ENCODE measurements around the gene LMAN1L. TPM values are rescaled to one million over a fixed set of nuclear protein-coding genes. Genes with fewer than 3 reads are reported as not detected.

The LMAN1L gene
- total RNA-seq, 2 experiments from 2014 or later: 0.09 to 0.38 TPM

- peaks cover 20% of the 10 kb centered on the region for H3K36me3 ChIP-seq (ENCODE audit: insufficient read depth, low read length)
- H3K4me1 ChIP-seq (ENCODE audit: insufficient read depth, low read length, poor library complexity, severe bottlenecking): peaks cover 12% of the 10 kb centered on the region
- ChIA-PET CTCF (ENCODE audit: unreplicated experiment) (no interaction called here), POLR2A (interaction anchor here (1.0 to 2.5 kb wide), 2 partner anchors 12 kb away, joined by 6 to 11 read pairs; no protein-coding TSS in a partner anchor)
- BruUV-seq (replicated peaks): no TSS peak
- H3K4me2 ChIP-seq (ENCODE audit: low read length): no peak overlapping the region
- H3K79me2 ChIP-seq (ENCODE audit: insufficient read depth, low read depth, low read length): no peaks in the 10 kb centered on the region
- no peak overlapping the region for H3K27ac ChIP-seq (ENCODE audit: low read depth, low read length, poor library complexity, severe bottlenecking)
- DNase-seq (ENCODE audit: low spot score): no peak
- no peaks in the 10 kb centered on the region for H3K9me2 ChIP-seq (ENCODE audit: insufficient read depth, low read length)
- no peaks in the 10 kb centered on the region for H3K9me3 ChIP-seq (ENCODE audit: low read length)
- H2AFZ ChIP-seq (ENCODE audit: low read length): no peak overlapping the region
- H3K4me3 ChIP-seq (ENCODE audit: low read depth, low read length, poor library complexity, severe bottlenecking): no peak overlapping the region
- peak; percentile 57 for TF ChIP-seq CTCF (conservative IDR thresholded peaks at IDR 0.05; ENCODE audit: low read length)
- TF ChIP-seq EZH2phosphoT487 (IDR thresholded peaks at IDR 0.05; ENCODE audit: borderline replicate concordance, low read depth, low read length): no peak
- H4K20me1 ChIP-seq (ENCODE audit: insufficient read depth, low read length): no peaks in the 10 kb centered on the region
- intact Hi-C loops (cut with micrococcal nuclease; ENCODE audit: unreplicated experiment): no loop called here
Measured at GRCh38 chr15:74808840-74809229, 3.8 kb upstream of the LMAN1L start.

DNA sequence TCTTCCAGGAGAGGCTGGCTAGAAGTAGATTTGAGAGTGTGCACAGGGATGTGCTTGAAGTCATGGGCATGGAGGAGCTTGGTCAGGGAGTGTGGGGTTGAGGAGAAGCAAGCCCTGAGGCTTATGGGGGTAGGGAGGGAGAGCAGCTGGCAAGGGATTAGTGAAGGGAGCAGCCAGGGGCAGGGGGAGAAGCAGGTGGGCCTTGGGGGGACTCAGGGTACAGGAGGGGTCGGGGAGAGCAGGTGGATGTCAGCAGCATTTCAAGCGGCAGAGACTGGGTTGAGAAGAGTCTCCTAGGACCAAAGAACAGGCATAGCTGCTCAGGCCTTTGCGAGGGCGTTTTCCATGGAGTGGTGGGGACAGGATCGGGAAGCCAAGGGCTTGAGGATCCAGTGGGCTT is 3.4 kb upstream of the LMAN1L start:
- intact Hi-C loops (cut with micrococcal nuclease; ENCODE audit: unreplicated experiment): no loop called here
- Histone ChIP-seq H4K20me1 (ENCODE audit: insufficient read depth, low read length) (no peaks in the 10 kb centered on the region), H2AFZ (ENCODE audit: low read length) (no peak overlapping the region), H3K9me2 (ENCODE audit: insufficient read depth, low read length) (no peaks in the 10 kb centered on the region), H3K4me2 (ENCODE audit: low read length) (0 out of 2 replicates have a peak overlapping the region, but pooled peaks have one; percentile 0), H3K36me3 (ENCODE audit: insufficient read depth, low read length) (peaks cover 16% of the 10 kb centered on the region), H3K4me1 (ENCODE audit: insufficient read depth, low read length, poor library complexity, severe bottlenecking) (peaks cover 12% of the 10 kb centered on the region), H3K9me3 (ENCODE audit: low read length) (no peaks in the 10 kb centered on the region), H3K27ac (ENCODE audit: low read depth, low read length, poor library complexity, severe bottlenecking) (no peak overlapping the region), H3K4me3 (ENCODE audit: low read depth, low read length, poor library complexity, severe bottlenecking) (no peak overlapping the region), H3K79me2 (ENCODE audit: insufficient read depth, low read depth, low read length) (no peaks in the 10 kb centered on the region)
- BruUV-seq (replicated peaks): no TSS peak
- TF ChIP-seq CTCF (conservative IDR thresholded peaks at IDR 0.05; ENCODE audit: low read length): 0 out of 2 replicates have a peak, but pooled peaks have one; percentile 16
- TF ChIP-seq EZH2phosphoT487 (IDR thresholded peaks at IDR 0.05; ENCODE audit: borderline replicate concordance, low read depth, low read length): no peak
- POLR2A ChIA-PET: interaction anchor here (2.5 kb wide), 1 partner anchor 12 kb away, joined by 11 read pairs; no protein-coding TSS in a partner anchor
- DNase-seq (ENCODE audit: low spot score): no peak
- CTCF ChIA-PET (ENCODE audit: unreplicated experiment): interaction anchor here (0.7 kb wide), 1 partner anchor 373 kb away, joined by 3 read pairs; no protein-coding TSS in a partner anchor

- Histone ChIP-seq H4K20me1 (ENCODE audit: insufficient read depth, low read length) (no peaks in the 10 kb centered on the region), H3K36me3 (ENCODE audit: insufficient read depth, low read length) (peaks cover 8% of the 10 kb centered on the region), H3K4me3 (ENCODE audit: low read depth, low read length, poor library complexity, severe bottlenecking) (no peak overlapping the region), H3K4me2 (ENCODE audit: low read length) (no peak overlapping the region), H3K79me2 (ENCODE audit: insufficient read depth, low read depth, low read length) (no peaks in the 10 kb centered on the region), H3K4me1 (ENCODE audit: insufficient read depth, low read length, poor library complexity, severe bottlenecking) (peaks cover 12% of the 10 kb centered on the region), H2AFZ (ENCODE audit: low read length) (no peak overlapping the region), H3K9me2 (ENCODE audit: insufficient read depth, low read length) (no peaks in the 10 kb centered on the region), H3K27ac (ENCODE audit: low read depth, low read length, poor library complexity, severe bottlenecking) (no peak overlapping the region), H3K9me3 (ENCODE audit: low read length) (no peaks in the 10 kb centered on the region)
- POLR2A ChIA-PET: interaction anchor here (0.8 to 2.5 kb wide), 2 partner anchors 11 to 39 kb away, joined by 3 to 11 read pairs; no protein-coding TSS in a partner anchor
- intact Hi-C loops (cut with micrococcal nuclease; ENCODE audit: unreplicated experiment): no loop called here
- BruUV-seq (replicated peaks): no TSS peak
- CTCF ChIA-PET (ENCODE audit: unreplicated experiment): interaction anchor here (0.7 kb wide), 1 partner anchor 372 kb away, joined by 3 read pairs; no protein-coding TSS in a partner anchor
- TF ChIP-seq EZH2phosphoT487 (IDR thresholded peaks at IDR 0.05; ENCODE audit: borderline replicate concordance, low read depth, low read length) (no peak), CTCF (conservative IDR thresholded peaks at IDR 0.05; ENCODE audit: low read length) (no peak)
- DNase-seq (ENCODE audit: low spot score): no peak
Measured at GRCh38 chr15:74809956-74810355, 2.7 kb upstream of the LMAN1L start.
